HG02642 (cell line): ENCODE results near the gene ITM2B.
"Not testable (repeated sequence)": the region's sequence is repeated elsewhere in the genome, so short reads cannot be mapped to it uniquely, and the experiment has no call there.

Source experiments
- ATAC-seq: cut with Tn5 transposase; IDR thresholded peaks from one replicate; pipeline ENCODE4 v1.9.1; 2021; ENCODE audit warnings: mild to moderate bottlenecking; ENCODE audit not compliant: unreplicated experiment, poor library complexity

The ITM2B gene

DNA sequence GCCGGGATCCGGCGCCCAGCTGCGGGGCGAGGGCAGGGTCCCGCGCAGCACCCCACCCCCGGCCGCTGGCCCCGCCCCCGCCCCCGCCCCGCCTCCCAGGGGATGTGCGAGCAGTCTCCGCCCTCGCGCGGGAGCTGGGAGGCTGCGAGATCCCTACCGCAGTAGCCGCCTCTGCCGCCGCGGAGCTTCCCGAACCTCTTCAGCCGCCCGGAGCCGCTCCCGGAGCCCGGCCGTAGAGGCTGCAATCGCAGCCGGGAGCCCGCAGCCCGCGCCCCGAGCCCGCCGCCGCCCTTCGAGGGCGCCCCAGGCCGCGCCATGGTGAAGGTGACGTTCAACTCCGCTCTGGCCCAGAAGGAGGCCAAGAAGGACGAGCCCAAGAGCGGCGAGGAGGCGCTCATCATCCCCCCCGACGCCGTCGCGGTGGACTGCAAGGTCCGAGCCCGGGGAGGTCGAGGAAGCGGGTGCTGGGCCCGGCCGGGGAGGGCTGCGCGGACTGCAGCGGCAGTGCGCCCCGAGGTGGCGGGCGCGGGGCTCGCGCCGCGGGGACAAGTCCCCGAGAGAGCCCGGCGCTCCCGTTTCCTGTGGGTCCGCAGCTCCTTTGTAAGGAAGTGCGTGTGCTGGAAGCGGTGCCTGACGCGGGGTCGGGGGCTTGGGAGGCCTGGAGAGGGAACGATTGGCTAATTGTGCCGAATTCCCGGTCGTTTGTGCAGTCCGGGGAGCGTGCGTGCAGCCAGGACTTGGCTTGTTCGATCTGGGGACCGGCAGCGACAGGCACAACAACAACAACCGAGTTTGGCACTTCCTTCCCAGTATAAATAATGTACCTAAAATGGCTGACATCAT lies at the start of gene ITM2B:
ITM2B (plus strand) TSS at position 161 of the 843 bp plus-strand sequence; CDS start at position 316, 155 bp downstream.
- peak; percentile 72 for ATAC-seq

DNA sequence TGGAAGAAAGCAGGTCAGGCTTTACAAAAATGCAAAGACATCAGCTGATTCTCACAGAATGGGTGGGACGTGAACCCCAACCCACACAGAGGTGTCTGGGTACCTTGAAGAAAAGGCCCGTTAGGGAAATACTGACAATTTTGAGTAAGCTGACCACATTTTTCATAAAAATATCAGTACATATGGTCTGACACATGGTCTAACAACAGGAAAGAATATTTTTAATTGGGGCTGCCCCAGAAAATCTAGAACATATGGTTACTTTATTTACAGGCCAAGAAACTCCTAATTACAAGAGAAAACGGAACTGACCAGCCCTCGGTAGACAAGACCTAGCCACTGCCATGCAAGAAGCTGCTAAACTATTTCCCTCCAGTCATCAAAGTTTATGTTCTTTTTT lies 48.7 kb upstream of the ITM2B start:
- peak; percentile 46 for ATAC-seq

GRCh38 chr13:48185018-48185417 lies 48.0 kb upstream of the ITM2B start:
- no peak for ATAC-seq

- no peak for ATAC-seq
Observed at GRCh38 chr13:48186722-48187121, 46.3 kb upstream of the ITM2B start.

- ATAC-seq: no peak
Observed at GRCh38 chr13:48188131-48188530, 44.9 kb upstream of the ITM2B start.

DNA sequence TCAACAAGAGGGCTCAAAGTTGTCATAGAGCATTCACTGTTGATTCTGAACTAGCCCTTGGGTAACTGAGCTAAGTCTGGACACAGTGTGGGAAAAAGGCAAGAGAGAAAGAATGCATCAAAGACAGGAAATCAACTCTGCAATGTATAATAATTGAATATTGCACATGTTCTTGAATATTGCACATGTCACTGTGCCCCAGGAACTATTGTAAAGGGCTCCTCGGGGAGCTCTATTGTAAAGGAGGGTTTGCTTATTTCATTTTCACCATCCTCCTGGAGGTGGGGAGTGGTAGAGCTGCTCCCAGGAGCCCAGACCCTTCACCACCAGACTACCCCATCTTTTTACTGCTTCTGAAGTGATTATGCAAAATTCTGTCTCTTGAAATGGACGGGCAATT lies 44.4 kb upstream of the ITM2B start:
- ATAC-seq: no peak

GRCh38 chr13:48189171-48189570 lies 43.8 kb upstream of the ITM2B start:
- ATAC-seq: no peak

DNA sequence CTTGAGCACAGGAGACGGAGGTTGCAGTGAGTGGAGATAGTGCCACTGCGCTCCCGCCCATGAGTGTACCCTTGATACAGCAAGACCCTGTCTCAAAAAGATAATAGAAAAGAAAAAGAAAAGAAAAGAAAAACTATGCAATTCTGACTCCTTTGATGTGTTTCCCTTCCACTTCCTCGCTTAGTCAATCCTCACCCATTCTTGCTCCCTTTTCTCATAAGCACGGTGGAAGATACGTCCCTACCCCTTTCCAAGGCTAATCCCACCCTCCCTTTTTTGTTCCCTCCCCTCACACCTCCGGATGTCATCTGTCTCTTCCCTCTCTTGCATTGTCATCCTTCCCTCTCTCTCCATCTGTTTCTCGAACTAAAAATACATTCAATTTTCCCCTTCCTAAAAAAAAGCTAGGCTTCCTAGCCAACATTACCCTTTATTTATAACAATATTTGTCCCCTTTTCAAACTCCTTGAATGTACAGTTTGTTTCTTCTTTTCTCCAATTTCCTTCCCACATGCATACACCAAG lies 40.5 kb upstream of the ITM2B start:
- no peak for ATAC-seq

GRCh38 chr13:48194379-48194754 lies 38.6 kb upstream of the ITM2B start:
- peak; percentile 88 for ATAC-seq

GRCh38 chr13:48199404-48199946 lies 33.5 kb upstream of the ITM2B start:
- no peak for ATAC-seq

- no peak for ATAC-seq
Observed at GRCh38 chr13:48201044-48201443, 32.0 kb upstream of the ITM2B start.

GRCh38 chr13:48207207-48207606 lies 25.8 kb upstream of the ITM2B start:
- ATAC-seq: not testable (repeated sequence)

DNA sequence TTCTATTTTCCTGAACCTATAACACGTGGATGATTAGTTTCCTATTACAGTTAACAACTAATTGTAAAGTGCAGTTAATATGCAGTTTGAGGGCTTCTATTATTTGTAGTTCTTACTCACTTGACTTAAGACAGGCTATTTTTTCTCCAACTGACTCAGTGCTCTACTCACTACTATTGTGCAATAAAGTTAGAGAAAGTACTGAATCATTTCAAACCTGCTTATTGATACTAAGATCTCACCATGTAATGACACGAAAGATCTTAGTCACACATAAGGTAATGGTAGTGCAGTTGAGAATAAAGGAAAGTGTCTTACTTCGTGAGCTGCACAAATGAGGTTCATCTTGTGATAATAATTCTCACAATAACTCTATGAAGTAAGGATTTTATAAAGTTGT lies 22.8 kb upstream of the ITM2B start:
- no peak for ATAC-seq

GRCh38 chr13:48214519-48215121 lies 18.4 kb upstream of the ITM2B start:
- ATAC-seq: no peak

GRCh38 chr13:48215511-48216203 lies 17.3 kb upstream of the ITM2B start:
- not testable (repeated sequence) for ATAC-seq

GRCh38 chr13:48216204-48216711 lies 16.7 kb upstream of the ITM2B start:
- ATAC-seq: no peak

- ATAC-seq: peak; percentile 53
Observed at GRCh38 chr13:48220592-48220980, 12.4 kb upstream of the ITM2B start.

GRCh38 chr13:48220981-48221685 lies 11.9 kb upstream of the ITM2B start:
- ATAC-seq: no peak

GRCh38 chr13:48221686-48222187 lies 11.3 kb upstream of the ITM2B start:
- ATAC-seq: no peak
